Measurements from ENCODE around the gene ZNF69. TPM values are rescaled to one million over a fixed set of nuclear protein-coding genes. Genes with fewer than 3 reads are reported as not detected.

The ZNF69 gene
- total and polyA plus RNA-seq, 2 of the 13 experiments (the other 11 are each of a cell fraction or from before 2014, with no cell fraction given): 9.6 to 21.0 TPM

DNA sequence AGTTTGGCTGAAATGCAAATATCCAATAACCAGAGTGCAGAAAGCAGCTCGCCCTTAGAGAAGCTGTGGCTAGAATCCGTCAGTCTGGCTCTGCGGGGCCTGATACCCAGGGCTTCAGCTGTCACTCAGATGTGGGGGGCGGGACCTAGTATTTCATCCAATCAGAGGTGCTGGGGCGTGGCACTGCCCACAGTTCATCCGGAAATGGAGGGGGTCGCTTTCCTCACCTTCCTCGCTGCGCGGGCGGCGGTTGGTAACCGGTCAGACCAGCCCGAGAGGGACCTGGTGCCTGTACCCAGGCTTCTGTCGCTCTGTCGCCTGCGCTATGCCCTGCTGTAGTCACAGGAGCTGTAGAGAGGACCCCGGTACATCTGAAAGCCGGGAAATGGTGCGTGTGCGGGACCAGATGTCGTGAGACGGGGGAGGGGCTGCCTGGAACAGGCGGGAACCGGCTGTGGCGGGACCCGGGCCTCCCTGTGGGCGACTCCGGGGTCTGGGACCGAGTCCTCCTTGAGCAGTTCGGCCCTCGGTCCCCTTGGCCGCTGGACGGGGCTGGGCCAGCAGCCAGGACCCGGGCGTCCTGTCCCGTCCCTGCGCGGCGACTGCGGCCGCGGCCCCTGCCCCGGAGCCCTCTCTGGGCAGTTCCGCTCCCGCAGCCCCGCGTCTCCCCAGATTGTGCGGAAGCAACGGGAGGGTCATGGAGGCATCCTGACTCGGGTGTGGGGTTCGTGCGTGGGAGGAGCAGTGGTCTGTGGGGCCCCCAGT lies 37.5 kb downstream of the ZNF69 start, which contains the start of gene ZNF700 (continued):
- TF ChIP-seq, protein P1, sequence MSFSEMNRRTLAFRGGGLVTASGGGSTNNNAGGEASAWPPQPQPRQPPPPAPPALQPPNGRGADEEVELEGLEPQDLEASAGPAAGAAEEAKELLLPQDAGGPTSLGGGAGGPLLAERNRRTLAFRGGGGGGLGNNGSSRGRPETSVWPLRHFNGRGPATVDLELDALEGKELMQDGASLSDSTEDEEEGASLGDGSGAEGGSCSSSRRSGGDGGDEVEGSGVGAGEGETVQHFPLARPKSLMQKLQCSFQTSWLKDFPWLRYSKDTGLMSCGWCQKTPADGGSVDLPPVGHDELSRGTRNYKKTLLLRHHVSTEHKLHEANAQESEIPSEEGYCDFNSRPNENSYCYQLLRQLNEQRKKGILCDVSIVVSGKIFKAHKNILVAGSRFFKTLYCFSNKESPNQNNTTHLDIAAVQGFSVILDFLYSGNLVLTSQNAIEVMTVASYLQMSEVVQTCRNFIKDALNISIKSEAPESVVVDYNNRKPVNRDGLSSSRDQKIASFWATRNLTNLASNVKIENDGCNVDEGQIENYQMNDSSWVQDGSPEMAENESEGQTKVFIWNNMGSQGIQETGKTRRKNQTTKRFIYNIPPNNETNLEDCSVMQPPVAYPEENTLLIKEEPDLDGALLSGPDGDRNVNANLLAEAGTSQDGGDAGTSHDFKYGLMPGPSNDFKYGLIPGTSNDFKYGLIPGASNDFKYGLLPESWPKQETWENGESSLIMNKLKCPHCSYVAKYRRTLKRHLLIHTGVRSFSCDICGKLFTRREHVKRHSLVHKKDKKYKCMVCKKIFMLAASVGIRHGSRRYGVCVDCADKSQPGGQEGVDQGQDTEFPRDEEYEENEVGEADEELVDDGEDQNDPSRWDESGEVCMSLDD (CRISPR knock-in tag; IDR thresholded peaks at IDR 0.05; ENCODE audit: borderline replicate concordance): peak; percentile 98
- TF ChIP-seq NFE2L1 (CRISPR knock-in tag; IDR thresholded peaks at IDR 0.05; ENCODE audit: borderline replicate concordance) (no peak), NONO (IDR thresholded peaks at IDR 0.05) (no peak), NONO (CRISPR knock-in tag; conservative IDR thresholded peaks at IDR 0.05) (peak; percentile 72; the same call in 1 of the 2 replicates), ZNF720 (CRISPR knock-in tag; IDR thresholded peaks at IDR 0.05) (no peak), POLR2AphosphoS2 (IDR thresholded peaks at IDR 0.05; ENCODE audit: low read depth, low read length) (no peak), EEA1 (CRISPR knock-in tag; IDR thresholded peaks at IDR 0.05; ENCODE audit: borderline replicate concordance) (no peak), ZNF775 (CRISPR knock-in tag; IDR thresholded peaks at IDR 0.05; ENCODE audit: borderline replicate concordance) (no peak), HOXA5 (CRISPR knock-in tag; IDR thresholded peaks at IDR 0.05) (no peak; the same call in 1 of the 2 replicates), RFX1 (IDR thresholded peaks at IDR 0.05) (no peak), SOX5 (CRISPR knock-in tag; IDR thresholded peaks at IDR 0.05; ENCODE audit: borderline replicate concordance) (no peak), ATAD3A (CRISPR knock-in tag; IDR thresholded peaks at IDR 0.05) (no peak)
- TF ChIP-seq, protein P2, sequence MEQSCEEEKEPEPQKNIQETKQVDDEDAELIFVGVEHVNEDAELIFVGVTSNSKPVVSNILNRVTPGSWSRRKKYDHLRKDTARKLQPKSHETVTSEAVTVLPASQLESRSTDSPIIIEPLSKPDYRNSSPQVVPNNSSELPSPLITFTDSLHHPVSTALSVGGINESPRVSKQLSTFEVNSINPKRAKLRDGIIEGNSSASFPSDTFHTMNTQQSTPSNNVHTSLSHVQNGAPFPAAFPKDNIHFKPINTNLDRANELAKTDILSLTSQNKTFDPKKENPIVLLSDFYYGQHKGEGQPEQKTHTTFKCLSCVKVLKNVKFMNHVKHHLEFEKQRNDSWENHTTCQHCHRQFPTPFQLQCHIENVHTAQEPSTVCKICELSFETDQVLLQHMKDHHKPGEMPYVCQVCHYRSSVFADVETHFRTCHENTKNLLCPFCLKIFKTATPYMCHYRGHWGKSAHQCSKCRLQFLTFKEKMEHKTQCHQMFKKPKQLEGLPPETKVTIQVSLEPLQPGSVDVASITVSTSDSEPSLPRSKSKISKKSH (CRISPR knock-in tag; IDR thresholded peaks at IDR 0.05; ENCODE audit: borderline replicate concordance): peak; percentile 77; the same call in 1 of the 2 replicates
- TF ChIP-seq, protein P3, sequence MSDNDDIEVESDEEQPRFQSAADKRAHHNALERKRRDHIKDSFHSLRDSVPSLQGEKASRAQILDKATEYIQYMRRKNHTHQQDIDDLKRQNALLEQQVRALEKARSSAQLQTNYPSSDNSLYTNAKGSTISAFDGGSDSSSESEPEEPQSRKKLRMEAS (IDR thresholded peaks at IDR 0.05): peak; percentile 30; the same call in 1 of the 2 replicates
- TF ChIP-seq, protein P4, sequence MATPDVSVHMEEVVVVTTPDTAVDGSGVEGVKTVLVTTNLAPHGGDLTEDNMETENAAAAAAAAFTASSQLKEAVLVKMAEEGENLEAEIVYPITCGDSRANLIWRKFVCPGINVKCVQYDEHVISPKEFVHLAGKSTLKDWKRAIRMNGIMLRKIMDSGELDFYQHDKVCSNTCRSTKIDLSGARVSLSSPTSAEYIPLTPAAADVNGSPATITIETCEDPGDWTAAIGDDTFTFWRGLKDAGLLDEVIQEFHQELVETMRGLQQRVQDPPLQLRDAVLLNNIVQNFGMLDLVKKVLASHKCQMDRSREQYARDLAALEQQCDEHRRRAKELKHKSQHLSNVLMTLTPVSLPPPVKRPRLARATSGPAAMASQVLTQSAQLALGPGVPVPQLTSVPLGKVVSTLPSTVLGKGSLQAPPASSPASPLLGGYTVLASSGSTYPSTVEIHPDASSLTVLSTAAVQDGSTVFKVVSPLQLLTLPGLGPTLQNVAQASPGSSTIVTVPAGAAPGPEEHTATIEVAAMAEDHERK (CRISPR knock-in tag; IDR thresholded peaks at IDR 0.05; ENCODE audit: low read depth): no peak
- TF ChIP-seq, protein P5, sequence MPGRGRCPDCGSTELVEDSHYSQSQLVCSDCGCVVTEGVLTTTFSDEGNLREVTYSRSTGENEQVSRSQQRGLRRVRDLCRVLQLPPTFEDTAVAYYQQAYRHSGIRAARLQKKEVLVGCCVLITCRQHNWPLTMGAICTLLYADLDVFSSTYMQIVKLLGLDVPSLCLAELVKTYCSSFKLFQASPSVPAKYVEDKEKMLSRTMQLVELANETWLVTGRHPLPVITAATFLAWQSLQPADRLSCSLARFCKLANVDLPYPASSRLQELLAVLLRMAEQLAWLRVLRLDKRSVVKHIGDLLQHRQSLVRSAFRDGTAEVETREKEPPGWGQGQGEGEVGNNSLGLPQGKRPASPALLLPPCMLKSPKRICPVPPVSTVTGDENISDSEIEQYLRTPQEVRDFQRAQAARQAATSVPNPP (CRISPR knock-in tag; IDR thresholded peaks at IDR 0.05): no peak
- TF ChIP-seq, protein P6, sequence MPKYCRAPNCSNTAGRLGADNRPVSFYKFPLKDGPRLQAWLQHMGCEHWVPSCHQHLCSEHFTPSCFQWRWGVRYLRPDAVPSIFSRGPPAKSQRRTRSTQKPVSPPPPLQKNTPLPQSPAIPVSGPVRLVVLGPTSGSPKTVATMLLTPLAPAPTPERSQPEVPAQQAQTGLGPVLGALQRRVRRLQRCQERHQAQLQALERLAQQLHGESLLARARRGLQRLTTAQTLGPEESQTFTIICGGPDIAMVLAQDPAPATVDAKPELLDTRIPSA (CRISPR knock-in tag; IDR thresholded peaks at IDR 0.05; ENCODE audit: borderline replicate concordance): no peak
